ENCODE measurements around the gene FCSK. TPM values are rescaled to one million over a fixed set of nuclear protein-coding genes. Genes with fewer than 3 reads are reported as not detected.
"Not testable (repeated sequence)": the region's sequence is repeated elsewhere in the genome, so short reads cannot be mapped to it uniquely, and the experiment has no call there.

Gene FCSK
- total RNA-seq, 1 donor from 2014 or later: 38.0 TPM

DNA sequence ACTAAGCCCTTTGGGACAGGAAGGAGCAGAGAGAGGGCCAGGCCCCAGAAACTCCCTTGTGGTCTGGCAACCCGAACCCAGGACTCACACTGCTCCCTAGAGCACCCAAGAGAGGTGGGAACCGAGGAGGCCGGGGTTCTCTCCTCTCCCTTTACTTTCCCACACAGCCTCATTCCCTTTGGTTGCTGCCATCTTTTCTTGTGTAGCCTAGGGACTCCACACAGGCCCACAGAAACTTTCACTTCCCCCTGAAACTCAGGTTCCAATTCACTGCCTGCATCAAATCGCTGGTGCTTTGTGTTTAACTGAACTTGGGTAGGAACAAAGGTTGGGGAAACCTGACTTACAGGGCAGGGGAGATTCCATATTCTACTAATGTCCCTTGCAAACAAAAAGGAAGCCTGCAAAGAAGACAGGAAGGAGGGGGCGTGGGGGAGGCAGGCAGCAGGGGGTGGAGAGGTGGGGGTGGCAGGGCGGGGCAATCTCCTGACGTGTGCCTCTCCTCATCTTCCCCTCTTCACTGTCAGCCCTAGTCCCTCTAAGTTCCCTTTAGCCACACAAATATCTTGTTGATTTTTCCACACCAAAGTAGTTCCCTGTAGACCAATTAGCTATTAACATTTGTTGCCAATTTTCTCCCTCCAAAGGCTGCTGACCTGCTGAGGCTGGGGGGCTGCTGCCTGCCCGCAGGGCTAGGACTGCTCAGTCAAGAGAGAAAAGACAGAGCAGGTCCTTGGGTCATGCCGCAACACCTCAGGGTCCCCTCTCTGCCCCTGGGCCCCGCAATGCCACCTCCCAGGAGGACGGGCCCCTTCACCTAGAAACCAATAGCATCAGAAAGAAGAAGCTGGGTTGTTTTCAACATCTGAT, 23.5 kb upstream of the FCSK start:
- no peak for DNase-seq (ENCODE audit: low spot score)

DNA sequence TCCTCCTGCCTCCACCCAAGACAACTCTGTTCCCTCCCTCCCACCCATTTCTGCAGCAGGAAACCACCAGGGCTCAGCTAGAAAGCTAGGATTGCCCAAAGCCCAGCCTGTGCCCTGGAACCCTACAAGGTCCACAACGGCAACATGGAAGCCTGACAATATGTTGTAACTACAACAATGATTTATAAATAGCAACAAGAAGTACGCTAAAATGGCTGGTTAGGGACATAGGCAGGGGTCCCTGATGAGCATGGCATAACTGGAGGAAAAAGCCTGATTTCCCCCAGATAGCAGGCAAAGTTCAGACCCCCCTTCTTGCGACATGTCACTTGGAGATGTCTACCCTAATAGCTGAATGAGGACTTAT, 22.1 kb upstream of the FCSK start:
- no peak for DNase-seq (ENCODE audit: low spot score)

DNA sequence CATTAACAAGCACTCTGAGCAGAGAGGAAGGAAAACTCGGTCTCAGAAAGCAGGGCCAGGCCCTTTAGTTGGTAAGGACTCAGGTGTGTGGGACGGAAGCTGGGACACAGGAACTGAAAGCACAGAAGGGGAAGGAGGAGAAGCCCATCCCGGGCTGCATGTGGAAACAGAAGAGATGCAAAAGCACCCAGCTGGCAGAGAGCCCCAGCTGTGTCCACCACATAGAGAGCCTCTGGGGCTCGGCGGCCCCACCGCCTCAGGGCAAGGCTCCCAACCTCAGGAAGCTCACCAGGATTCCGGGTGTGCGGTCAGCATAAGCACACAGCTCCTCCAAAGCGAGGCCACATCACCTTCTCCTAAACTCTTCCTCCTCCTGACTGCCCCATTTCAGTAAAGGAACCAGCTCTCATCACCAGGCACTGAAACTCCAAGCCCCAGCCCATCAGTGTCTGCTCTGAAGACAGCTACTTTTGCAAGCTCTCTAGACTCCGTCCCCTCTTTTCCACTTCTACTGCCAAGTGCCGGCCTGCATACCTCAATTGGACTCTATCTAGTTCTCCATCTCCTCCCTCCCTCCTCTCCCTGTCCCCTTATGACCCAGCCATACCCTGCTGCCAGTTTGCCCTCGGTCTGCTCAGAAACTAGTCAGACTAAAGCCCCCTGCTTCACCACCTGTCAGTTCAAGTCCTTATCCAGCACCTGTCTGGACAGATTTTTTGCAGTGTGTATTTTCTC, 21.5 kb upstream of the FCSK start:
- no peak for DNase-seq (ENCODE audit: low spot score)

DNA sequence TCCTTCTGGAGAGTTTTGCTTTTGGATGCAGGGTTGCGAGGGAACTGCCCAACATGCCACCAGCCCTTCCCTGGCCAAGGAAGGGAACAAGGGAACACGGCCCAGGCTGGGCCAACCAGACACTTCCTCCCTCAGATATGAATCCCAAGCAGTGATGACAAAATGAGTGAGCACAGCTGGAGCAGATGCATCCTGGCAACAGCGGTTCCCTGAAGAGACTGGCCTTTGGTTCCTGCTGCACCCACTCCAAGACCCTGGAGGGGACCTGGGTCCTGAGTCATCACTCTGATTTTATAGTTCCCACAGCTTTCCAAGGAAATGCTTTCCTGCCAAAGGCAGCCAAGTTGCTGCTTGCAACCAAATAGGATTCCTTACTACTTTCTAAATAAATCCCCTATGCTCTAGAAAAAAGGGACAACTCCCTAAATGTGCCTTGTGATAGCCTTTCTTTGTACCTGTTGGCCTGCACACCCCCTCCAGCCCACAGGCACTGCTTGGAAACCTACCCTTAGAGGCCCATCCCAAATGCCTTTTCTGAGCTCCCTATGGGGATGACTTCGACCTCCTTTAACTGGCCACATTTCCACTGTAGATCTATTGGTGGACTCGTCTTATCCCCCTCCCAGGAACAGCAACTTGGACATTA, 20.8 kb upstream of the FCSK start:
- peak; percentile 40 for DNase-seq (ENCODE audit: low spot score)

DNA sequence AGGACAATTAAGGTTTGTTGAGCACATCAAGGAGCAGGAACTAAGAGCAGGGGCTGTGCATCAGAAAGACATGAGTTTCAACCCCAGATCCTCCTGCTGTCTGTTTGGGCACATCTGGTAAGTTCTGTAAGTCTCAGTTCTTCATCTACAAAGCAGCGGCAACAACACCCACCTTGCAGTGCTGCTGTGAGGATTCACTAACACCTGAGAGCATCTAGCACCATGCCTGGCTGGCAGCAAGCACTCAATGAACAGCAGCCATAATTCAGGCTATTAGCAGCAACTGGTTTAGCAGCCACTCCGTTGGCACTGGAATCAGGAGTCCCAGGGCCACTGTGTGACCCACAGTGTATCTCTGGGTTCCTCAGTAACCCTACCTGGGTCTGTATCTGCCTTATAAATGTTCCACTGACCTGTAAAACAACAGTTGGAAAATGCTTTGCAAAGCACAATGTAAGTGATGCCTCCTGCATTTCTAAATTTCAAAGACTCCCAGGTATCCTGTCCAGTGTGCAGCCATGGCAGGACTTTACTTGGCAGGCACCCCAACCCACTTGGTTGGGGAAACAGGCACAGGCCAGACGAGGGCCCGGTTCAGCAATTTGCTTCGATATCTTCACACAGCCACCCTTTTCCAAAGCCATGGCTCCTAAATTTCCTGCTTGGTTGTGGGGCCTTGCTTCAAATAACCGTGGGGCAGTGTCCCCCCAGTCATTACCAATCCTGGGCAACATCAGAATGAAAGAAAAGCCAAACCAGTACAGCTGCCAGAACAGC, 19.7 kb upstream of the FCSK start:
- DNase-seq (ENCODE audit: low spot score): no peak

- DNase-seq (ENCODE audit: low spot score): no peak
These were observed 17.3 kb upstream of the FCSK start for GRCh38 chr16:70437017-70437581.

GRCh38 chr16:70437582-70438557, 16.5 kb upstream of the FCSK start:
- no peak for DNase-seq (ENCODE audit: low spot score)

DNA sequence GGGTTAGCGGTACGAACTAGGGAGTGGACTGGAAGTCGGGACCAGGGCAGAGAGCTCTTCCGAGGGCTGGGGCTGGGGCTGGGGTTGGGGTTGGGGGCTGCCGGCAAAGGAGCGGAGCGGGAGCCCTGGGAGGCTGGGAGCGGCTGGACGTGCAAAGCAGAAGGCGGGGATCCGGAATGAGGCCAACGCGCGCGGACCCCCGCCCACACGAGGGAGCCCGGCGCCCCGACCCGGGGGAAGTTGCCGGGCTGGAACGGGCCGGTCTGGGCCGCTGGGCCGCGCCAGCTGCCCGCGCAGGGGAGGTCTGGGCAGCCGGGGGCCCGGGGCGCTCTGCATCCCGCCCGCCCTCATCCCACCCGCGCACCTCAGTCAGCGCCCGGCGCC, 15.8 kb upstream of the FCSK start:
- no peak for DNase-seq (ENCODE audit: low spot score)

DNA sequence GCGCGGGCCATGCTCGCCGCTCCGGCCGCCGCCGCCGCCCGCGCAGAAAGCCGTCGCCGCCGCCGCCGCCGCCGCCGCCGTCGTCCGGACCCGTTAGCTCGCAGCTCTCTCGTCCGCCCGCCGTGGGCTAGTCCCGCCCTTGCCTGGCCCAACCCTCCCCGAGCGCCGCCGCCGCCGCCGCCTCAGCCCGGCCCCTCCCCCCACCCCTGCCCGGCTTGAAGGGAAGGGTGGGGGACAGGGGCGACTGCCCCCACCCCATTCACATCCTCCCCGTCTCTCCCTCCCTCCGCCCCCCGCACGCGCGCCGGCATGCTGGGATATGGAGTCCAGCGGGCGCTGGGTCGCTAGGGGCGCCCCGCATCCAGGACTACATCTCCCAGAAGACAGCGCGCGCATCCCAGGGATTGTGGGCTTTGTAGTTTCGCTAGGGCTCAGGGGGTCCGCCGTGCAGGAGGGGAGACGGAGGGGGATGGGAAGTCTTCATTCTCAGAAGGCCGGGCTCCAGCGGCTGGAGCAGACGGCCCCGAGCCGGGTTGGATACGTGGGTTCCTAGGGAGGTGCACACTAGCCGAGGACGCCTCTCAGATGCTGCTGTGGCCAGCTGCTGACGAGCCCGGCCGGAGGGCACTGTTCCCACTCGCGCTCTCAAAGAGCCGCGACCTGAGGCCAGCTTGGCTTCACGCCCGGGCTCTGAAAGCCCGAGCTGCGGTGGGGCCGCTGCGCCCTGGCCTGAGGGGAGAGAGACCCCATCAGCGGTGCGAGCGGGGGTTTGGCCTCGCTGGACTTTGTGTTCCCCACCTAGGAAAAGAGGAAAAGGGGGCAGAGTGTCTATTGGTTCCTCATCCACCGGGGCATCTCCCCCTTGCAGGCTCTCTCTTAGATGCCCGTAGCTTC, 15.2 kb upstream of the FCSK start, which contains the start of gene ST3GAL2:
Gene ST3GAL2 (minus strand): TSS at position 132 of the 894 bp plus-strand sequence. CDS start 40,570 bp downstream, outside the sequence.
- DNase-seq (ENCODE audit: low spot score): peak; percentile 93

DNA sequence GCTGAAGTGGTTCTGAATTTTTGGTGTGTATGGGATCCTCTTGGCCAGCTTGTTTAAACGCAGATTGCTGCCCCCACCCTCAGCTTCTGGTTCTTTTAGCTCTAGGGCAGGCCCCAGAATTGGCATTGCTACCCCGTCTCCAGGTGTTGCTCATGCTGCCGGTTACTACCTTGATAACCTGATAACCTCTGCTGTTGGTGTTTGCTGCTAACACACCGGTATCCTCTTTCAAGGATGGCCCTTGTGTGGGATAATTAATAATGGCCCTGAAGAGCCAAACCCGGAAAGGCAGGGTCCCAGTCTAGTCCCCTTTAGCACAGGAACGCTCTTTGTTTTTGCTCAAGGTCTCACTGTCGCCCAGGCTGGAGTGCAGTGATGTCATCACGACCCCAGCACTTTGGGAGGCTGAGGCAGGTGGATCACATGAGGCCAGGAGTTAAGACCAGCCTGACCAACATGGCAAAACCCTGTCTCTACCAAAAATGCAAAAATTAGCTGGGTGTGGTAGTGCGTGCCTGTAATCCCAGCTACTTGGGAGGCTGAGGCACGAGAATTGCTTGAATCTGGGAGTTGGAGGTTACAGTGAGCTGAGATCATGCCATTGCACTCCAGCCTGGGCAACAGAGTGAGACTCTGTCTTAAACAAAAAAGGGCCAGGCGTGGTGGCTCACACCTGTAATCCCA, 14.2 kb upstream of the FCSK start:
- no peak for DNase-seq (ENCODE audit: low spot score)

GRCh38 chr16:70441406-70441990, 12.9 kb upstream of the FCSK start:
- no peak for DNase-seq (ENCODE audit: low spot score)

DNA sequence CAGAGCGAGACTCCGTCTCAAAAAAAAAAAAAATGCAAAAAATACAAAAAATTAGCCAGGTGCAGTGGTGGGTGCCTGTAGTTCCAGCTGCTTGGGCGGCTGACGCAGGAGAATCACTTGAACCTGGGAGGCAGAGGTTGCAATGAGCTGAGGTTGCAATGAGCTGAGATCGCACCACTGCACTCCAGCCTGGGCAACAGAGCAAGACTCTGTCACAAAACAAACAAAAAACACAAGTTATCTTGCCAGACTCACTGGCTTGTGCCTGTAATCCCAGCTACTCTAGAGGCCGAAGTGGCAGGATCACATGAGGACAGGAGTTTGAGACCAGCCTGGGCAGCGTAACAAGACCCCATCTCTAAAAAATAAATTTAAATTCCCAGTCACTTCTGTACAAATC, 12.1 kb upstream of the FCSK start:
- DNase-seq (ENCODE audit: low spot score): no peak

GRCh38 chr16:70444249-70445063, 9.9 kb upstream of the FCSK start:
- DNase-seq (ENCODE audit: low spot score): no peak

- DNase-seq (ENCODE audit: low spot score): no peak
These were observed 6.3 kb upstream of the FCSK start for GRCh38 chr16:70448075-70448474.

DNA sequence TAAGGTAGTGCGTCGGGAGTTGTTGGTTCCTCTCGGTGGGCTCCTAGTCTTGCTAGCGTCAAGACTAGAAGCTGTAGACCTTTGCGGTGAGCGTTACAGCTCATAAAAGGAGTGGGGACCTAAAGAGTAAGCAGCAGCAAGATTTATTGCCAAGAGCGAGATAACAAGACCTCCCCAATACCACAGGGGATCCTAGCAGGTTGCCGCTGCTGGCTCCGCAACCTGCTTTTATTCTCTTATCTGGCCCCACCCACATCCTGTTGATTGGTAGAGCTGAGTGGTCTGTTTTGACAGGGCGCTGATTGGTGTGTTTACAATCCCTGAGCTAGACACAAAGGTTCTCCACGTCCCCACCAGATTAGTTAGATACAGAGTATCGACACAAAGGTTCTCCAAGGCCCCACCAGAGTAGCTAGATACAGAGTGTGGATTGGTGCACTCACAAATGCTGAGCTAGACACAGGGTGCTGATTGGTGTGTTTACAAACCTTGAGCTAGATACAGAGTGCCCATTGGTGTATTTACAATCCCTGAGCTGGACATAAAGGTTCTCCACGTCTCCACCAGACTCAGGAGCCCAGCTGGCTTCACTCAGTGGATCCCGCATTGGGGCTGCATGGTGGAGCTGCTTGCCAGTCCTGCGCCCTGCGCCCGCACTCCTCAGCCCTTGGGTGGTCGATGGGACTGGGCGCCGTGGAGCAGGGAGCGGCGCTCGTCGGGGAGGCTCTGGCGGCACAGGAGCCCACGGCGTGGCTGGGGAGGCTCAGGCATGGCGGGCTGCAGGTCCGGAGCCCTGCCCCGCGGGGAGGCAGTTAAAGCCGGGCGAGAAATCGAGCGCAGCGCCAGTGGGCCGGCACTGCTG, 4.0 kb upstream of the FCSK start:
- DNase-seq (ENCODE audit: low spot score): not testable (repeated sequence)

DNA sequence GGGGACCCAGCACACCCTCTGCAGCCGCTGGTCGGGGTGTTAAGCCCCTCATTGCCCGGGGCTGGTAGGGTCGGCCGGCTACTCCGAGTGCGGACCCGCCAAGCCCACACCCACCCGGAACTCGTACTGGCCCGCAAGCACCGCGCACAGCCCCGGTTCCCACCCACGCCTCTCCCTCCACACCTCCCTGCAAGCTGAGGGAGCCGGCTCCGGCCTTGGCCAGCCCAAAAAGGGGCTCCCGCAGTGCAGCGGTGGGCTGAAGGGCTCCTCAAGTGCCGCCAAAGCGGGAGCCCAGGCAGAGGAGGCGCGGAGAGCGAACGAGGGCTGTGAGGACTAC, 3.4 kb upstream of the FCSK start:
- not testable (repeated sequence) for DNase-seq (ENCODE audit: low spot score)
